DMS153 treated with DMSO at 0.1 percent for 48 hours (cell line): ENCODE data around the gene PTTG1IP2.
"Not testable (repeated sequence)": the region's sequence is repeated elsewhere in the genome, so short reads cannot be mapped to it uniquely, and the experiment has no call there.

Experiments
- DNase-seq: peaks from one replicate; lab custom pipeline; 2025; ENCODE audit not compliant: unreplicated experiment; lab: John Stamatoyannopoulos, UW

Gene PTTG1IP2

DNA sequence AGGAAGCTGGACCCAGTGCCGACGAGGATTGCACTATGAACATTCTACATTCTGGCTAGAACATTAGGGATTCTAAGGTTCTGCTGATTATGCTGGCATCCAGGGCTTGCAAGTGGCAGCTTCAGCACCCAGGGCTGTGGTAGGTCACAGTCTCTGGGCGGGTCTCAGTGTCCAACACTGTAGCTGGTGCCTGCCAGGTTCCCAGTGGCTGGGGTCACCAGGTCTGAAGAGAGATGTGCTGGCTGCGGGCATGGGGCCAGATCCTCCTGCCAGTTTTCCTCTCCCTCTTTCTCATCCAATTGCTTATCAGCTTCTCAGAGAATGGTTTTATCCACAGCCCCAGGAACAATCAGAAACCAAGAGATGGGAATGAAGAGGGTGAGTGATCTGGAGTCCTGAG lies at the start of gene PTTG1IP2:
TSS of gene PTTG1IP2 (plus strand) at position 86 of the 400 bp plus-strand sequence. CDS start at position 234, 148 bp downstream.
- no peak for DNase-seq

GRCh38 chr7:90421651-90422050 lies 47.8 kb upstream of the PTTG1IP2 start:
- no peak for DNase-seq

- no peak for DNase-seq
These were observed 44.7 kb upstream of the PTTG1IP2 start for GRCh38 chr7:90424720-90425119.

- no peak for DNase-seq
These were observed 44.1 kb upstream of the PTTG1IP2 start for GRCh38 chr7:90425376-90425775.

- no peak for DNase-seq
These were observed 38.6 kb upstream of the PTTG1IP2 start for GRCh38 chr7:90430614-90431460.

GRCh38 chr7:90432752-90433151 lies 36.7 kb upstream of the PTTG1IP2 start:
- DNase-seq = no peak

GRCh38 chr7:90433221-90433620 lies 36.2 kb upstream of the PTTG1IP2 start:
- DNase-seq = no peak

GRCh38 chr7:90445633-90446032 lies 23.8 kb upstream of the PTTG1IP2 start:
- no peak for DNase-seq

GRCh38 chr7:90446137-90446899 lies 23.1 kb upstream of the PTTG1IP2 start:
- no peak for DNase-seq

GRCh38 chr7:90453259-90453891 lies 16.1 kb upstream of the PTTG1IP2 start:
- DNase-seq = no peak

DNA sequence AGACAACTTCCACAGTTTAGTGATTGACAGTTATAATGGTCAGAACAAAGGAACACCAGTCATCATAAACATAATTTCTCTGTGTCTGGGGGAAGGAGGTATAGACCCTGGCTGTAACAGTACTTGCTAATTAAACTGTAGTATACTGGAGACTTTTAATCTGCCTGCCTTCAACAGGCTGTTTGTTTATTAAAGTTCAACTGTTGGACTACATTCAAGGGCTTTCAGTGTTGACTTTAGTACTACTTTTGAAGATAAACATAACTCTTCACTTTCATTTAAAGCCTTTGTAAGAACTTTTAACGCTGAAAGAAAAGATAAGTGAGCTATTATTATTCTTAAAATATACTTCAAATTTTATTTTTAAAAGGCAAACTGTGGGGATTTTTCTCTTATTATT lies 15.5 kb upstream of the PTTG1IP2 start:
- no peak for DNase-seq

DNA sequence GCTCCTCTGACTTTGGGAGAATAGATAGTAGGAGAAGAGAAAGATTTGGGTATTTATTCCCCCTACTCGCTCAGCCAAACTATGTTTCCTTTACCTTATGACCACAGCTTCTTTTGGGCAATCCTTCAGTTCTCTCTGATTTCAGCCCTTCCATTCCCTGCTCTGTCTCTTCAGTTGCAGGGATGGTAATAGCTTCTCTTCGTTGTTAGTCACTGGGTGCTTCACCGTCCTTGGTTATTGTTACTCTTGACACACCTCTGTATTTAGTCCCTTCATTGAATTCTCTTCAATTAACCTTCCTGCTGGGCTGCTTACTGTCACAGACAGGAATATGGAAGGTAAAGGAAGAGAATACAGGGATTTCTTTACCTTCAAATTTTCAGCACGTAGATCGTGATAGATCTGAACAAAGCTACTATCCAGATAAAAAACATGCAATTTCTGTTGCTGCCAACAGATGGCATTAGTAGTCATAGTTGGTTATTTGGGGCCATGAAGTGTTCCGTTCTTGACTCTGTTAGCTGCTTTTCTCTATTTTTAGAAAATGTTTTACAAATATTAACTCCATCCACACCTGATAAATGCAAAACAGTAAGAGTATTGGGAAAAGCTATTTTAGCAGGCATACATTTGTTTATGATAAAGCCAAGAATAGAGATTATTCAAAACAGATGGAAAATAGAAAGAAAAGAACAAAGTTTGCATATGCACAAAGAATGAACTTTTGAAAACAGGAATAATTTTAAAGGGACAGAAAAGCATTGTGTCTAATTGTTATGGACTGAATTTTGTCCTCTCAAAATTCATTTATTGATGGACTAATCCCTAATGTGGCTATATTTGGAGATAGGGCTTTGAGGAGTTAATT lies 14.0 kb upstream of the PTTG1IP2 start:
- peak; percentile 49 for DNase-seq

GRCh38 chr7:90458104-90458503 lies 11.3 kb upstream of the PTTG1IP2 start:
- no peak for DNase-seq

- DNase-seq = no peak
These were observed 9.6 kb upstream of the PTTG1IP2 start for GRCh38 chr7:90459888-90460287.

- DNase-seq = no peak
These were observed 8.2 kb upstream of the PTTG1IP2 start for GRCh38 chr7:90461219-90461618.

DNA sequence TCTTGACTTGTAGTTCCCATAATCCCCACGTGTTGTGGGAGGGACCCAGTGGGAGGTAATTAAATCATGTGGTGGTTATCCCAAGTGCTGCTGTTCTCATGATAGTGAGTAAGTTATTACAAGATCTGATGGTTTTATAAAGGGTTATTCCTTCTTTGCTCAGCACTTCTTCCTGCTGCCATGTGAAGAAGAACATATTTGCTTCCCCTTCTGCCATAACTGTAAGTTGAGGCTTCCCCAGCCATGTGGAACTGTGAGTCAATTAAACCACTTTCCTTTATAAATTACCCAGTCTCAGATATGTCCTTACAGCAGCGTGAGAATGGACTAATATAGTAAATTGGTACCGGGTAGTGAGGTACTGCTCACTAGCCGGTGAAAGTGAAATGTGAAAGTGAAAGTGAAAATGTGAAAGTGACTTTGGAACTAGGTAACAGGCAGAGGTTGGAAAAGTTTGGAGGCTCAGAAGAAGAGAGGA lies 6.2 kb upstream of the PTTG1IP2 start:
- DNase-seq = not testable (repeated sequence)

DNA sequence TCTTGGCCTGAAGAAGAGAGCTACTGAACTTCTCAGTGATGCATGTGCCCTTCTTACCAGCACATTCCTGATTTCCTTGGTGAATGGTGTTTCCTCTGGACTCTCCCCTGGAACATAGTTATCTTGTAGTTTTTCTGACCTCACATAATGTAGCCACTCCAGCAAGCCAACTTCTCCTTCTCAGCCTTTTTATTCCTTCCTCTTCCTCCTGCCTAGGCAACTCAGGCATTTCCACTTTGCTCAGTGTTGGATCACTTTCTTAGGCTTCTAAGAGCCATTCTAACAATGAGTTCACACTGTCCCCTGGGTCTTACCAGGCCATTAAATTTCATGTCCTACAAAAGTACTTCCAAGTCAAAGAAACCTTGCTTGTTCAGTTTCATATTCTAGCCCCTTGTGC lies 3.6 kb upstream of the PTTG1IP2 start:
- DNase-seq = no peak

GRCh38 chr7:90472805-90473540 lies 3.5 kb downstream of the PTTG1IP2 start:
- DNase-seq = no peak

GRCh38 chr7:90473814-90474213 lies 4.4 kb downstream of the PTTG1IP2 start:
- DNase-seq = no peak
